GM12872 (cell line): ENCODE data around the gene GTF3C5.

Experiments
- TF ChIP-seq, protein P1 (sequence below): IDR thresholded peaks from 3 replicates; pipeline ENCODE4 v1.5.1; 2011; ENCODE audit warnings: low read depth, mild to moderate bottlenecking, low read length, moderate library complexity; ENCODE audit not compliant: insufficient read depth

The GTF3C5 gene

GRCh38 chr9:133051281-133051900 is 20.6 kb downstream of the GTF3C5 start:
- TF ChIP-seq, protein P1, sequence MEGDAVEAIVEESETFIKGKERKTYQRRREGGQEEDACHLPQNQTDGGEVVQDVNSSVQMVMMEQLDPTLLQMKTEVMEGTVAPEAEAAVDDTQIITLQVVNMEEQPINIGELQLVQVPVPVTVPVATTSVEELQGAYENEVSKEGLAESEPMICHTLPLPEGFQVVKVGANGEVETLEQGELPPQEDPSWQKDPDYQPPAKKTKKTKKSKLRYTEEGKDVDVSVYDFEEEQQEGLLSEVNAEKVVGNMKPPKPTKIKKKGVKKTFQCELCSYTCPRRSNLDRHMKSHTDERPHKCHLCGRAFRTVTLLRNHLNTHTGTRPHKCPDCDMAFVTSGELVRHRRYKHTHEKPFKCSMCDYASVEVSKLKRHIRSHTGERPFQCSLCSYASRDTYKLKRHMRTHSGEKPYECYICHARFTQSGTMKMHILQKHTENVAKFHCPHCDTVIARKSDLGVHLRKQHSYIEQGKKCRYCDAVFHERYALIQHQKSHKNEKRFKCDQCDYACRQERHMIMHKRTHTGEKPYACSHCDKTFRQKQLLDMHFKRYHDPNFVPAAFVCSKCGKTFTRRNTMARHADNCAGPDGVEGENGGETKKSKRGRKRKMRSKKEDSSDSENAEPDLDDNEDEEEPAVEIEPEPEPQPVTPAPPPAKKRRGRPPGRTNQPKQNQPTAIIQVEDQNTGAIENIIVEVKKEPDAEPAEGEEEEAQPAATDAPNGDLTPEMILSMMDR = no peak

DNA sequence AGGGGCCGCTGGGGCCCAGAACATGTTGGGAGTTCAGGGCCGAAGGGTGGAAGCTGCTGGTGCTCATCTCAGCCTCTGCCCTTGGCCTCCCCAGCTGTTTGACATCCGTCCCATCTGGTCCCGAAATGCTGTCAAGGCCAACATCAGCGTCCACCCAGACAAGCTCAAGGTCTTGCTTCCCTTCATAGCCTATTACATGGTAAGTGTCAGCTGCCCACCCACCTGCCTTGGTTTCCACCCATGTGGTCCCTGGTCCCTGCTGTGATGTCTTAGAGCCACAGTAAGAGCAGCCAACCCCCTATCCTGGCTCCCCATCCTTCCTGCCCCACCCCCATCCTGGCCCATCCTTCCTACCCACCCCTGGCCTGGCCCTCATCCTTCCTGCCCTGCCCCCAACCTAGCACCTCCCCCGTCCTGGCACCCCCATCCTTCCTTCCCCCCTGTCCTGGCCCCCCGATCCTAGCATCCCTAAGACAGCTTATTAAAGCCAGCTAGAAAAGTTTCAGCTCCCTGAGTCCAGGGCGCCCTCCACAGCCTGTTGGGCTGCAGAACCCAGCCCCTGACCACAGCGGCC is 21.3 kb downstream of the GTF3C5 start:
- TF ChIP-seq, protein P1 = no peak

GRCh38 chr9:133054194-133054890 is 23.5 kb downstream of the GTF3C5 start:
- TF ChIP-seq, protein P1 = no peak

DNA sequence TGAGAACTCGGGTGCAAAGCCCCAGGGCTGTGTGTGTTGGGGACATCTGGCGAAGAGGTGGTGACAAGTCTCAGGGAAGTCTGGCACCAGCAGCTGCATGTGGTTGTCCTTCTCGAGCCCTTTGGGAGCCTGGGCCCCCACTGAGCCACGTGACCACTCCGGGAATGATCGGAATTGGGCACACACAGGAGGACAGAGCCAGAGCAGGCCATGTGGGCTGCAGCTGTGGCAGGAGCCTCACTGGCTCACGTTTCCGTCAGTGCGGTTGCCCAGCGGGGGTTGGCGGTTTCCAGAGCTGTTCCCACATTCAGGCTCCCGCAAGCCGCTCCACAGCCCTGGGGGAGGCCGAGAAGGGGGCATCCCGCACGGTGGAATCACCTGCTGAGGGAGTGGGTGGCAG is 24.2 kb downstream of the GTF3C5 start:
- TF ChIP-seq, protein P1 = no peak

- TF ChIP-seq, protein P1 = no peak
These were observed 25.1 kb downstream of the GTF3C5 start for GRCh38 chr9:133055788-133056420.

- TF ChIP-seq, protein P1 = no peak
These were observed 25.7 kb downstream of the GTF3C5 start for GRCh38 chr9:133056533-133056932.

- TF ChIP-seq, protein P1 = no peak
These were observed 26.2 kb downstream of the GTF3C5 start for GRCh38 chr9:133057006-133057405.
